Osteocyte (in vitro differentiated cells): ENCODE data around the gene TBK1. TPM values are rescaled to one million over a fixed set of nuclear protein-coding genes. Genes with fewer than 3 reads are reported as not detected.

ENCODE experiments used
- DNase-seq: peaks from one replicate; pipeline ENCODE4 v3.0.0; 2021; ENCODE audit warnings: mixed read lengths; ENCODE audit not compliant: unreplicated experiment; ENCODE audit errors: extremely low spot score
- H3K27ac Mint-ChIP-seq: one replicate; pipeline ENCODE4 v1.8.0; 2021; ENCODE audit warnings: mild to moderate bottlenecking, mixed read lengths; ENCODE audit not compliant: unreplicated experiment
- H3K27me3 Mint-ChIP-seq: one replicate; pipeline ENCODE4 v1.8.0; 2021; ENCODE audit warnings: mixed read lengths; ENCODE audit not compliant: unreplicated experiment
- H3K36me3 Mint-ChIP-seq: one replicate; pipeline ENCODE4 v1.8.0; 2021; ENCODE audit warnings: mixed read lengths; ENCODE audit not compliant: unreplicated experiment
- H3K4me1 Mint-ChIP-seq: one replicate; pipeline ENCODE4 v1.8.0; 2021; ENCODE audit warnings: mixed read lengths; ENCODE audit not compliant: unreplicated experiment
- H3K4me3 Mint-ChIP-seq: one replicate; pipeline ENCODE4 v1.8.0; 2021; ENCODE audit warnings: mild to moderate bottlenecking, moderate library complexity, mixed read lengths; ENCODE audit not compliant: unreplicated experiment
- H3K9me3 Mint-ChIP-seq: one replicate; pipeline ENCODE4 v1.8.0; 2021; ENCODE audit warnings: mixed read lengths; ENCODE audit not compliant: unreplicated experiment
- CTCF ChIP-seq: fragments of 200-600 bp; sonication (generic); IDR thresholded peaks from 2 replicates; pipeline ENCODE4 v1.5.0; 2021; ENCODE audit warnings: antibody characterized with exemption, mild to moderate bottlenecking, moderate library complexity
- total RNA-seq: library from RNA; stranded (reverse); gene quantifications from 2 replicates; pipeline ENCODE4 v1.2.1, GENCODE V29; 2021

Gene TBK1
- total RNA-seq, 1 donor from 2014 or later = 22.2 TPM

DNA sequence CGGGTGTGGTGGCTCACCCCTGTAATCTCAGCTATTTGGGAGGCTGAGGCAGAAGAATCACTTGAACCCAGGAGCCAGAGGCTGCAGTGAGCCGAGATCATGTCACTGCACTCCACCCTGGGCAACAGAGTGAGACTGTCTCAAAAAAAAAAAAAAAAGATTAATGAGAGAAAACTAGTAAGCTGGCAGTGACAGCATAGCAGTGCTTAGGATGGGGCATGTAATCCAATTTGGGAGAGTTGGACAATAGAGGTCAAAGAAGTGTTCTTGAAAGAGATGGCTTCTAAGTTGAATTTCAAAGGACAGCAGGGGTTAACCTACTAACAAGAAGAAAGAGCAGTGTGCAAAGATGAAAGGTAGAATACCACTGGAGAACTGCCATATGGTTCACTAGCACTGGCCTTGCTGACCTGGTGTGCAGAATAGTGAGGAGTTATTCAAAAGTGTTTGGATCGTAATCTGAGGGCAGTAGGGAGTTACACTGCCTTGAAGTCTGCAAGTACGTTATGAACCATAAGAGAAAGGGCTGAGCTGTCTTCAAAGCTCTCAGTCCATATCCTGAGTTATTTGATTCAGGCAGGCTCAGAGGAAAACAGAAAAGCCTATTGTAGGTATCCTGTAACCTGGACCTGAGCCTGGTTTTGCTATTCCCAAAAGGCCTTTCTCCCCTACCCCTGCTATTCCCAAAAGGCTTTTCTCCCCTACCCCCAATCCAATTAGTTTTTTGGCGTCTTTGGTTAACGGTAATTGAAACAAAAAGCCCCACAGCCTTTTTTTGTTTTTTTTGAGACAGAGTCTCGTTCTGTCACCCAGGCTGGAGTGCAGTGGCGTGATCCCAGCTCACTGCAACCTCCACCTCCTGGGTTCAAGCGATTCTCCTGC is 44.3 kb upstream of the TBK1 start:
- Mint-ChIP-seq H3K27me3 (no peaks in the 10 kb centered on the region), H3K27ac (no peak overlapping the region), H3K4me3 (no peak overlapping the region), H3K4me1 (peaks cover 45% of the 10 kb centered on the region), H3K9me3 (no peaks in the 10 kb centered on the region), H3K36me3 (peaks cover 22% of the 10 kb centered on the region)
- TF ChIP-seq CTCF = no peak
- DNase-seq = no peak

DNA sequence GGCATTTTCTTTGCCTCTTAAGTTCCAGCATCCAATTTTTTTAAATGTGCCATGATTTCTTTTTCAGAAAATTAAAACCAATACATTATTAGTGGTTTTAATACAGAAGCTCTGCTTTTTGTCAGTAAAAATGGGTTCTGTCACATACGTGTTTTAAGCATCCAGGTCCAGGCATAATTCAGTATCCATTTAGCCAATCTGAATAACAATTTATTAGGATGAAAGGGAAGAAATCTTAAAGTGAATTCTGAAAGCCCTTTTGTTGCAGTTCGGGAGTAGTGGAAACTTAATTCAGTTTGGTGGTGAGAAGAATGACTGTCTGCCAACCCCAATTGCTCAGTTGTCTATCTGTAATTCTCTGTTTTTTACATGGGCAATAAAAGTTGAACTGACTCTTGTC is 40.5 kb upstream of the TBK1 start:
- Mint-ChIP-seq H3K9me3 (no peaks in the 10 kb centered on the region), H3K36me3 (peaks cover 53% of the 10 kb centered on the region), H3K4me1 (peaks cover 28% of the 10 kb centered on the region), H3K27ac (no peak overlapping the region), H3K27me3 (no peaks in the 10 kb centered on the region), H3K4me3 (no peak overlapping the region)
- no peak for DNase-seq
- no peak for TF ChIP-seq CTCF

GRCh38 chr12:64412459-64412858 is 39.5 kb upstream of the TBK1 start:
- peaks cover 22% of the 10 kb centered on the region for H3K4me1 Mint-ChIP-seq
- TF ChIP-seq CTCF = no peak
- no peaks in the 10 kb centered on the region for H3K9me3 Mint-ChIP-seq
- H3K27ac Mint-ChIP-seq = no peak overlapping the region
- H3K4me3 Mint-ChIP-seq = no peak overlapping the region
- no peak for DNase-seq
- peaks cover 57% of the 10 kb centered on the region for H3K36me3 Mint-ChIP-seq
- H3K27me3 Mint-ChIP-seq = no peaks in the 10 kb centered on the region

DNA sequence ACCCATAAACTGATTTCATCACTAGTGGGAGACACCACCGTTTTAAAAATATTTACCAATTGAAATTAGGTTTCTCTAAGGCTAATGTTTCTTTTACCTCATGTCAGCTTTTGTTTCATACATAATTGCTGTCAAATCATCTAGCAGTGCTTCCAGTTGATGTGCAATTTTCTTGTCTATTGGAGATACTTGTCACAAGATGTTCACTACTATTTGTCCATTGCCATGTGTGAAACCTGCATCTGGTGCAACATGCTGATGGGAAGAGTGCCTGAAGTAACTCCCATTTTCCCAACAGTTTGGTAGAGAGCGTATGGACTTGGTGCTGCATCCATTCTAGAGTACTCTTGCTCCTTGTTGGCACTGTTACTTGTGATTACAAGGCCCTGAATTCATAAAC is 38.0 kb upstream of the TBK1 start:
- DNase-seq = no peak
- H3K9me3 Mint-ChIP-seq = no peaks in the 10 kb centered on the region
- H3K27ac Mint-ChIP-seq = no peak overlapping the region
- H3K4me3 Mint-ChIP-seq = no peak overlapping the region
- H3K4me1 Mint-ChIP-seq = peaks cover 9% of the 10 kb centered on the region
- no peaks in the 10 kb centered on the region for H3K27me3 Mint-ChIP-seq
- no peak for TF ChIP-seq CTCF
- H3K36me3 Mint-ChIP-seq = peaks cover 66% of the 10 kb centered on the region

DNA sequence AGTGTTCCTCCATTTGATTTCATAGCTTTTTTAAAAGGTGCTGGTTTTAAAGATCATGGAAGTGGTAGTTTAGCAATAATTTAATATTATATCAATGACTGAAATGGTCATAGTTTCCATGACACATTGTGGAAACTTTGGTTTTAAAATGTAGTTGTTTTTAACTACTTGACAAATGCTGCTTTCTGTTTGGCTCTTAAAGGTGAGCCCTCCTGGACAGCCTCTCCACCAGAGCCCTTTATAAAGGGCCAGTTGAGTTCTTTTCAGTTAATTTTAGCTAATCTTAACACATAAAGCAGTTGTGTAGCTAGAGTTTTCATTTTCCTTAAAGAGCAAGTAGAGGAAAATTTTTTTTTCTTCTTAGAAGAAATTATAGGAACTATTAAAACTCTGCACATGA is 33.7 kb upstream of the TBK1 start:
- no peaks in the 10 kb centered on the region for H3K27me3 Mint-ChIP-seq
- H3K4me1 Mint-ChIP-seq = no peaks in the 10 kb centered on the region
- no peak overlapping the region for H3K4me3 Mint-ChIP-seq
- TF ChIP-seq CTCF = no peak
- peaks cover 73% of the 10 kb centered on the region for H3K36me3 Mint-ChIP-seq
- H3K27ac Mint-ChIP-seq = no peak overlapping the region
- no peaks in the 10 kb centered on the region for H3K9me3 Mint-ChIP-seq
- no peak for DNase-seq
